Measurements from ENCODE around the gene MADD. TPM values are rescaled to one million over a fixed set of nuclear protein-coding genes. Genes with fewer than 3 reads are reported as not detected.

The MADD gene
- total RNA-seq, 1 experiment from 2014 or later = 26.4 TPM

GRCh38 chr11:47264521-47264920 lies 5.4 kb upstream of the MADD start:
- no peak overlapping the region; the same call in 1 of the 2 replicates for H3K4me2 ChIP-seq (ENCODE audit: low read length)
- ATAC-seq (no peak), DNase-seq (no peak)
- no peaks in the 10 kb centered on the region for H3K9me2 ChIP-seq (replicated peaks; ENCODE audit: low read length)
- CTCF ChIA-PET = no interaction called here
- H3K36me3 ChIP-seq (ENCODE audit: low read depth, low read length) = no peaks in the 10 kb centered on the region
- peaks cover 26% of the 10 kb centered on the region for H3K4me1 ChIP-seq (ENCODE audit: insufficient read depth, low read length)
- no peaks in the 10 kb centered on the region for H3K9me3 ChIP-seq (ENCODE audit: low read length)
- H3K9ac ChIP-seq (ENCODE audit: low read length) = no peak overlapping the region
- H3K27me3 ChIP-seq (ENCODE audit: low read length) = no peaks in the 10 kb centered on the region
- TF ChIP-seq CTCF (conservative IDR thresholded peaks at IDR 0.05; ENCODE audit: low read depth, low read length) (no peak), EZH2 (IDR thresholded peaks at IDR 0.05; ENCODE audit: low read length, unreplicated experiment) (no peak), EZH2phosphoT487 (IDR thresholded peaks at IDR 0.05; ENCODE audit: borderline replicate concordance, low read length) (no peak)
- intact Hi-C loops (cut with micrococcal nuclease) = no loop called here
- no peak overlapping the region for H3K4me3 ChIP-seq (ENCODE audit: low read length)
- no peaks in the 10 kb centered on the region for H4K20me1 ChIP-seq (ENCODE audit: low read length)
- H3F3A ChIP-seq (ENCODE audit: low read length, unreplicated experiment) = no peaks in the 10 kb centered on the region
- no TSS peak for BruUV-seq (replicated peaks)
- POLR2A ChIA-PET (ENCODE audit: unreplicated experiment) = interaction anchor here (0.6 kb wide), 1 partner anchor 19 kb away, joined by 3 read pairs; no protein-coding TSS in a partner anchor
- no peak overlapping the region for H2AFZ ChIP-seq (ENCODE audit: low read length)
- no peaks in the 10 kb centered on the region for H3K79me2 ChIP-seq (ENCODE audit: low read length)
- no peak overlapping the region for H3K27ac ChIP-seq (ENCODE audit: low read length)

- Histone ChIP-seq H3K79me2 (ENCODE audit: low read length) (peaks cover 25% of the 10 kb centered on the region), H3K4me3 (ENCODE audit: low read length) (no peak overlapping the region), H3K27me3 (ENCODE audit: low read length) (no peaks in the 10 kb centered on the region), H3K9ac (ENCODE audit: low read length) (no peak overlapping the region), H3K9me2 (replicated peaks; ENCODE audit: low read length) (no peaks in the 10 kb centered on the region), H4K20me1 (ENCODE audit: low read length) (peaks cover 14% of the 10 kb centered on the region; the same call in 1 of the 2 replicates), H3K36me3 (ENCODE audit: low read depth, low read length) (no peaks in the 10 kb centered on the region), H3K4me1 (ENCODE audit: insufficient read depth, low read length) (peaks cover 30% of the 10 kb centered on the region), H3K9me3 (ENCODE audit: low read length) (no peaks in the 10 kb centered on the region), H3F3A (ENCODE audit: low read length, unreplicated experiment) (no peaks in the 10 kb centered on the region), H3K27ac (ENCODE audit: low read length) (no peak overlapping the region), H2AFZ (ENCODE audit: low read length) (no peak overlapping the region), H3K4me2 (ENCODE audit: low read length) (no peak overlapping the region)
- TF ChIP-seq CTCF (conservative IDR thresholded peaks at IDR 0.05; ENCODE audit: low read depth, low read length) (no peak), EZH2 (IDR thresholded peaks at IDR 0.05; ENCODE audit: low read length, unreplicated experiment) (no peak), EZH2phosphoT487 (IDR thresholded peaks at IDR 0.05; ENCODE audit: borderline replicate concordance, low read length) (no peak)
- ATAC-seq (no peak), DNase-seq (no peak)
- ChIA-PET POLR2A (ENCODE audit: unreplicated experiment) (no interaction called here), CTCF (no interaction called here)
- no TSS peak for BruUV-seq (replicated peaks)
- intact Hi-C loops (cut with micrococcal nuclease) = no loop called here
These were observed 2.1 kb upstream of the MADD start for GRCh38 chr11:47267876-47268275.

- DNase-seq (no peak), ATAC-seq (no peak)
- H2AFZ ChIP-seq (ENCODE audit: low read length) = peak overlapping the region; percentile 95
- H3K27me3 ChIP-seq (ENCODE audit: low read length) = no peaks in the 10 kb centered on the region
- H3F3A ChIP-seq (ENCODE audit: low read length, unreplicated experiment) = no peaks in the 10 kb centered on the region
- ChIA-PET CTCF (no interaction called here), POLR2A (ENCODE audit: unreplicated experiment) (no interaction called here)
- peak overlapping the region; percentile 82 for H3K27ac ChIP-seq (ENCODE audit: low read length)
- no peaks in the 10 kb centered on the region for H3K9me2 ChIP-seq (replicated peaks; ENCODE audit: low read length)
- no peaks in the 10 kb centered on the region for H3K36me3 ChIP-seq (ENCODE audit: low read depth, low read length)
- BruUV-seq (replicated peaks) = no TSS peak
- intact Hi-C loops (cut with micrococcal nuclease) = loop anchor here (1.0 kb wide), 1 partner anchor 91 kb away; no protein-coding TSS in a partner anchor
- no peak for TF ChIP-seq CTCF (conservative IDR thresholded peaks at IDR 0.05; ENCODE audit: low read depth, low read length)
- TF ChIP-seq EZH2phosphoT487 (IDR thresholded peaks at IDR 0.05; ENCODE audit: borderline replicate concordance, low read length) = no peak
- no peak for TF ChIP-seq EZH2 (IDR thresholded peaks at IDR 0.05; ENCODE audit: low read length, unreplicated experiment)
- peak overlapping the region; percentile 75 for H3K9ac ChIP-seq (ENCODE audit: low read length)
- H3K4me3 ChIP-seq (ENCODE audit: low read length) = peak overlapping the region; percentile 71; the same call in 1 of the 2 replicates
- H3K4me2 ChIP-seq (ENCODE audit: low read length) = peak overlapping the region; percentile 93
- peaks cover 30% of the 10 kb centered on the region for H3K79me2 ChIP-seq (ENCODE audit: low read length)
- peaks cover 30% of the 10 kb centered on the region for H3K4me1 ChIP-seq (ENCODE audit: insufficient read depth, low read length)
- peaks cover 14% of the 10 kb centered on the region; the same call in 1 of the 2 replicates for H4K20me1 ChIP-seq (ENCODE audit: low read length)
- no peaks in the 10 kb centered on the region for H3K9me3 ChIP-seq (ENCODE audit: low read length)
These were observed 1.4 kb upstream of the MADD start for GRCh38 chr11:47268448-47269001.
